Hepatocyte (in vitro differentiated cells): ENCODE measurements around the gene RPAP2. TPM values are rescaled to one million over a fixed set of nuclear protein-coding genes. Genes with fewer than 3 reads are reported as not detected.
"Not testable (repeated sequence)": the region's sequence is repeated elsewhere in the genome, so short reads cannot be mapped to it uniquely, and the experiment has no call there.

Experiments
- DNase-seq: peaks from one replicate; pipeline ENCODE4 v3.0.0-alpha.2; 2016; ENCODE audit warnings: low spot score
- H2AFZ ChIP-seq: fragments of 200-600 bp; sonication (generic); 2 replicates; pipeline ENCODE4 v1.6.0; 2016; ENCODE audit warnings: antibody characterized with exemption, mild to moderate bottlenecking
- H3K27ac ChIP-seq: fragments of 200-600 bp; sonication (generic); 2 replicates; pipeline ENCODE4 v1.5.1; 2016; ENCODE audit warnings: mild to moderate bottlenecking
- H3K27me3 ChIP-seq: fragments of 200-600 bp; sonication (generic); 2 replicates; pipeline ENCODE4 v1.6.1; 2016
- H3K36me3 ChIP-seq: fragments of 200-600 bp; sonication (generic); replicated peaks from 2 replicates; pipeline ENCODE4 v1.5.1; 2016; ENCODE audit warnings: low read depth; ENCODE audit not compliant: insufficient read depth
- H3K4me1 ChIP-seq: fragments of 200-600 bp; sonication (generic); 2 replicates; pipeline ENCODE4 v1.5.1; 2016; ENCODE audit warnings: mild to moderate bottlenecking, moderate library complexity; ENCODE audit not compliant: insufficient read depth
- H3K4me2 ChIP-seq: fragments of 200-600 bp; sonication (generic); 2 replicates; pipeline ENCODE4 v1.6.0; 2016
- H3K4me3 ChIP-seq: fragments of 200-600 bp; sonication (generic); 2 replicates; pipeline ENCODE4 v1.5.1; 2016; ENCODE audit warnings: mild to moderate bottlenecking
- H3K79me2 ChIP-seq: fragments of 200-600 bp; sonication (generic); 2 replicates; pipeline ENCODE4 v1.6.0; 2017; ENCODE audit warnings: mild to moderate bottlenecking
- H3K9me2 ChIP-seq: fragments of 200-600 bp; sonication (generic); replicated peaks from 2 replicates; pipeline ENCODE4 v1.6.0; 2017; ENCODE audit warnings: mild to moderate bottlenecking; ENCODE audit not compliant: insufficient read depth
- H3K9me3 ChIP-seq: fragments of 200-600 bp; sonication (generic); 2 replicates; pipeline ENCODE4 v1.5.1; 2016; ENCODE audit warnings: low read depth, mild to moderate bottlenecking
- H4K20me1 ChIP-seq: fragments of 200-600 bp; sonication (generic); 2 replicates; pipeline ENCODE4 v1.6.0; 2016; ENCODE audit warnings: mild to moderate bottlenecking; ENCODE audit not compliant: insufficient read depth, poor library complexity, severe bottlenecking
- EZH2 ChIP-seq: fragments of 200-600 bp; sonication (generic); IDR thresholded peaks from 2 replicates; pipeline ENCODE4 v1.6.1; 2016; ENCODE audit warnings: antibody characterized with exemption, mild to moderate bottlenecking, borderline replicate concordance
- EZH2phosphoT487 ChIP-seq: fragments of 200-600 bp; sonication (generic); IDR thresholded peaks from one replicate; pipeline ENCODE4 v1.6.1; 2018; ENCODE audit warnings: antibody characterized with exemption, mild to moderate bottlenecking, low read depth, moderate library complexity; ENCODE audit not compliant: unreplicated experiment, severe bottlenecking
- WGBS: methylation state at CpG from one replicate; pipeline ENCODE4 v1.1.6; 2016; ENCODE audit warnings: low lambda C conversion rate; ENCODE audit errors: missing lambda C conversion rate; 5-methylcytosine and 5-hydroxymethylcytosine counted together
- polyA plus RNA-seq: library from polyadenylated mRNA; unstranded; fragments of >200 nt; fragmentation: Nextera tagmentation; extraction: Ambion mirVana; gene quantifications from 2 replicates; pipeline ENCODE4 v1.2.1, GENCODE V29; 2016
- total RNA-seq: library from RNA; depleted of rRNA; stranded (reverse); fragments of >200 nt; gene quantifications from 2 replicates; pipeline ENCODE4 v1.2.3, GENCODE V29; 2014
- TF ChIP-seq, protein P1 (sequence below): fragments of 200-600 bp; sonication (generic); IDR thresholded peaks from 2 replicates; pipeline ENCODE4 v1.5.1; 2016; ENCODE audit warnings: antibody characterized with exemption, mild to moderate bottlenecking; ENCODE audit not compliant: poor library complexity

The RPAP2 gene
- total and polyA plus RNA-seq, 2 experiments from 2014 or later, result 20.7 to 23.4 TPM

DNA sequence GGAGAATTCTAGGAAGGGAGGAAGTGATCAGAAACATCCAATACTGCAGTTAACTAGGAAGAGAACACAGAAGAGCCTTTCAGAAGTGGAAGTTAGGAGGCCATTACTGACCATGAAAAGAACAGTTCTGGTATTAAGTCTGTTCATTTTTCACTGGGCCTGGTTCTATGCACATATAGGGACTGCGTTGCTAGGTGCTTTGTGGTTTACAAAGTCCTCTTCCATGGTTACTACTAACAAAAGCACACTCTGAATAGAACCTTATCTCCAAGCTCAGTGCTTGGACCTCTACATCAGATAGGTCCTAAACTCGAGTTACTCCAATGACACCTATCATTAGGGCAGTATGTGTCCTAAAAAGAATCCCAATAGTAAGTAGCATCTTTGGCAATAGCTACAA is 75.4 kb downstream of the RPAP2 start:
- Histone ChIP-seq H3K9me3 (no peaks in the 10 kb centered on the region), H2AFZ (no peak overlapping the region)
- DNase-seq, result no peak

DNA sequence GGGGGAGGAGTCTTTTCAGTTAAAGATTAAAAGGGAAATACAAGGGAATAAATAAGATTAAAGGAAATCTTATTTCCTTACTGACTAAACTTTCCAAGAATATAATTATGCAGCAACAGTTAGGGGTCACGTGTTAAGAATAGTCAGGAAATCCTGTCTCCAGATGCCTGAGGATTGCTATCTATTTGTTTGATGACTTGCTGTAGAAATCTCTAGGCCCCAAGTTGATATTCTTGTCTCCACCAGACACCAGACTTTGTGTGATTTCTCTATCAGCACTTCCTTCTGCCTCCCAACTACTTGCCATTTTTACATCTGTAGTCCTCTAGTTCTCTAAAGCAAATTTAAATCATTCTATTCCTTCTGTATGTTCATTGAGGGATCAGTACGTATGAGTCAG is 77.5 kb downstream of the RPAP2 start:
- H4K20me1 ChIP-seq, result no peaks in the 10 kb centered on the region
- H3K9me2 ChIP-seq, result no peaks in the 10 kb centered on the region
- no peak overlapping the region for H3K4me2 ChIP-seq
- H2AFZ ChIP-seq, result no peak overlapping the region
- H3K9me3 ChIP-seq, result no peaks in the 10 kb centered on the region
- H3K36me3 ChIP-seq, result no peaks in the 10 kb centered on the region
- H3K4me1 ChIP-seq, result no peaks in the 10 kb centered on the region
- no peaks in the 10 kb centered on the region for H3K79me2 ChIP-seq
- TF ChIP-seq EZH2phosphoT487 (no peak), EZH2 (no peak)
- TF ChIP-seq, protein P1, sequence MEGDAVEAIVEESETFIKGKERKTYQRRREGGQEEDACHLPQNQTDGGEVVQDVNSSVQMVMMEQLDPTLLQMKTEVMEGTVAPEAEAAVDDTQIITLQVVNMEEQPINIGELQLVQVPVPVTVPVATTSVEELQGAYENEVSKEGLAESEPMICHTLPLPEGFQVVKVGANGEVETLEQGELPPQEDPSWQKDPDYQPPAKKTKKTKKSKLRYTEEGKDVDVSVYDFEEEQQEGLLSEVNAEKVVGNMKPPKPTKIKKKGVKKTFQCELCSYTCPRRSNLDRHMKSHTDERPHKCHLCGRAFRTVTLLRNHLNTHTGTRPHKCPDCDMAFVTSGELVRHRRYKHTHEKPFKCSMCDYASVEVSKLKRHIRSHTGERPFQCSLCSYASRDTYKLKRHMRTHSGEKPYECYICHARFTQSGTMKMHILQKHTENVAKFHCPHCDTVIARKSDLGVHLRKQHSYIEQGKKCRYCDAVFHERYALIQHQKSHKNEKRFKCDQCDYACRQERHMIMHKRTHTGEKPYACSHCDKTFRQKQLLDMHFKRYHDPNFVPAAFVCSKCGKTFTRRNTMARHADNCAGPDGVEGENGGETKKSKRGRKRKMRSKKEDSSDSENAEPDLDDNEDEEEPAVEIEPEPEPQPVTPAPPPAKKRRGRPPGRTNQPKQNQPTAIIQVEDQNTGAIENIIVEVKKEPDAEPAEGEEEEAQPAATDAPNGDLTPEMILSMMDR, result no peak
- no peak overlapping the region for H3K4me3 ChIP-seq
- 83% methylated on average over 2 of the region's 2 CpGs for WGBS
- no peak for DNase-seq
- H3K27me3 ChIP-seq, result no peaks in the 10 kb centered on the region
- H3K27ac ChIP-seq, result no peak overlapping the region

More for the DNA sequence above, 75.4 kb downstream of the RPAP2 start:
- Histone ChIP-seq H3K9me2 (no peaks in the 10 kb centered on the region), H3K4me2 (no peak overlapping the region), H3K79me2 (no peaks in the 10 kb centered on the region), H4K20me1 (no peaks in the 10 kb centered on the region), H3K27ac (no peak overlapping the region), H3K36me3 (no peaks in the 10 kb centered on the region), H3K4me3 (no peak overlapping the region), H3K4me1 (no peaks in the 10 kb centered on the region), H3K27me3 (no peaks in the 10 kb centered on the region)
- TF ChIP-seq EZH2 (no peak), EZH2phosphoT487 (no peak)
- TF ChIP-seq, protein P1, result no peak
- WGBS, result 71% methylated on average over 2 of the region's 2 CpGs

GRCh38 chr1:92377991-92378390 is 79.1 kb downstream of the RPAP2 start:
- H3K36me3 ChIP-seq, H2AFZ ChIP-seq, H3K79me2 ChIP-seq, H3K4me2 ChIP-seq, H3K4me1 ChIP-seq, H3K27ac ChIP-seq, H3K27me3 ChIP-seq, H3K9me2 ChIP-seq, H3K4me3 ChIP-seq, H3K9me3 ChIP-seq, H4K20me1 ChIP-seq, DNase-seq: not testable (repeated sequence)
- 96% methylated on average over 4 of the region's 4 CpGs for WGBS

DNA sequence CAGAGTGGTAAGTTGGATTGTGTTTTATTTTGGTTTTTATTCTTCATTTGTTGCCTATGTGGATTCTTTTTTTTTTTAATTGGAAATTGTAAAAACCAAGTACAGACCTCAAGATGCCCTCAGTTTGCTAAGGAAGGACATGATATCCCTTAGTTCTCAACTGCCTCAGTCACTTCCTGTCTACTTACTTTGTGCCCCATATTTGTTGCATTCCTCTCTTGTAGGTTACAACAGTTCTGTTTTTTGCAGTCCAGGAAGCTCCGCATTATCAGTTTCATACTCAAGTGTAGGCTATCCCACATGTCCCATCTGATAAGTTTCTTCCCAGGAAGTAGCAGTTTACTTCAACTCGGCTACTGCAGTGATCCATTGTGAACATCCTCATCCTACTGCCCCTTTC is 82.0 kb downstream of the RPAP2 start:
- Histone ChIP-seq H3K27ac (no peak overlapping the region), H3K4me3 (no peak overlapping the region), H4K20me1 (no peaks in the 10 kb centered on the region), H3K36me3 (peaks cover 3% of the 10 kb centered on the region), H3K4me1 (no peaks in the 10 kb centered on the region), H3K79me2 (no peaks in the 10 kb centered on the region), H3K27me3 (no peaks in the 10 kb centered on the region), H3K9me3 (no peaks in the 10 kb centered on the region), H2AFZ (no peak overlapping the region), H3K4me2 (no peak overlapping the region), H3K9me2 (no peaks in the 10 kb centered on the region)
- whole genome bisulfite sequencing, result 98% methylated on average over 2 of the region's 2 CpGs
- no peak for TF ChIP-seq EZH2phosphoT487
- no peak for TF ChIP-seq EZH2
- TF ChIP-seq, protein P1, result no peak
- no peak for DNase-seq

- not testable (repeated sequence) for DNase-seq, H3K79me2 ChIP-seq, H4K20me1 ChIP-seq, H2AFZ ChIP-seq, H3K27me3 ChIP-seq, H3K27ac ChIP-seq, H3K4me2 ChIP-seq, H3K9me2 ChIP-seq, H3K4me3 ChIP-seq, H3K4me1 ChIP-seq, H3K36me3 ChIP-seq
- peaks cover 16% of the 10 kb centered on the region for H3K9me3 ChIP-seq
- WGBS, result 97% methylated on average over 4 of the region's 4 CpGs
These were observed 95.1 kb downstream of the RPAP2 start for GRCh38 chr1:92393966-92394365.
